ENCODE measurements around the gene SETDB1.

DNA sequence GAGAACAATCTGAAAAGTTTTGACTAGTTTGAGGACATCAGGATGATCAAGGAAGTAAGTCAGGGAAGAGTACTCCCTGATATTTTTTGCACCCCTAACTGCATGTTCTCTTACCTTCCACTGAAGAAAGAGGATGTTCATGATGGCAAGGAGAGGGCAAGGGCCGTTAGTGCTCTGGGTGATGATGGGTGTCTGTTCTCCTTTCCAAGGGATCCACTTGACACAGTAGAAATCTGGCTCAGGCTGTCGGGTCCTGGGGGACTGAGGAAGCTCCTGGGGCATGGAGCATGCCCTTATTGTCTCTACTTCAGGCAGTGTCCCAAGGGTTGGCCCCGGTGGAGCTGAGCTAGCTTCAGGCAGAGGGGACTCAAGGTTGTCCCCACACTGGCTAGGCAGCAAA lies 75.9 kb downstream of the SETDB1 start:
- no peak for TF ChIP-seq CTCF (conservative IDR thresholded peaks at IDR 0.05; ENCODE audit: low read depth, low read length)
- TF ChIP-seq EZH2 (IDR thresholded peaks at IDR 0.05; ENCODE audit: borderline replicate concordance, low read depth, low read length, poor library complexity, severe bottlenecking), result no peak

All from A673 (cell line).